Neuron (in vitro differentiated cells): Measurements from ENCODE around the gene OST4.
"Not testable (repeated sequence)": the region's sequence is repeated elsewhere in the genome, so short reads cannot be mapped to it uniquely, and the experiment has no call there.

Source experiments
- H2AFZ ChIP-seq: one replicate; pipeline ENCODE4 v1.6.1; 2013; ENCODE audit warnings: low read depth, mild to moderate bottlenecking, inconsistent platforms, low read length, moderate library complexity
- H3K27me3 ChIP-seq: one replicate; pipeline ENCODE4 v1.6.1; 2013; ENCODE audit warnings: low read length; ENCODE audit not compliant: insufficient read depth
- H3K36me3 ChIP-seq: one replicate; pipeline ENCODE4 v1.6.1; 2013; ENCODE audit warnings: low read length; ENCODE audit not compliant: insufficient read depth
- H3K4me1 ChIP-seq: one replicate; pipeline ENCODE4 v1.6.1; 2013; ENCODE audit warnings: low read length; ENCODE audit not compliant: insufficient read depth
- H3K4me3 ChIP-seq: 2 replicates; pipeline ENCODE4 v1.5.1; 2013; ENCODE audit warnings: mild to moderate bottlenecking, low read length, moderate library complexity
- H3K9me3 ChIP-seq: one replicate; pipeline ENCODE4 v1.6.1; 2013; ENCODE audit warnings: low read length

Gene OST4

DNA sequence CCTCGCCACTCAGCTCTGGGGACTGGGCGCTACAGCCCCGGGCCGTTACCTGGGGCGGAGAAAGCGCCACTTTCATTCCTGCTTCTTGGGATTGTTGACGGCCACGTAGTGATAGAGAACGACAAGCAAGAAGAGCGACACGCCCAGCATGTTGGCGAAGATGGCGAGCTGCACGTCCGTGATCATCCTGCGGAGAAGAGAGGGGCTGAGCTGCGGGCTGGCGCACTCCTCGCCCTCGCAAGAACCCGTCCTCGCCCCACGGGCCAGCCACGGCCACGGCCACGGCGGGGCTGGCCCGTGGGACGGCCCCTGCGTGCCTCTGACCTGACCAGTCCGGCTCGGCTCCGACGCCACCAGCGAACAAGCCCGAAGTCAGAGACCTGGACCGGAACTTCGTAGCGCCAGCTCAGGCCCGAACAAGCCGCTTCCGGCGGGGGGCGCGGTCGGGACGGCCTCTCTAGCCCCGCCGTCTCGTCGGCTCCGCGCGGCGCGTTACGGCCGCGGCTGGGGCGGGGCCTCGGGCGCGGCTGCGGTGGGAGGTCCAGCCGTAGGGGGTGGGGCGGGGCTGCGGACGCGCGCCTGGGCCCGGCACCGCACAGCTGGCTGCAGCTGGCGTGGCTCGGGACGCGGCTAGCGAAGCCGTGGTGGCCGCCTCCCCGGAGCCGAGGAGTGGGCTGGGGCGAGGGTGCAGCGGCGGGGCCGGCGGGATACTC is at the start of gene OST4:
Gene OST4, minus strand, starts transcription at position 378 of the 713 bp plus-strand sequence.
- Histone ChIP-seq H3K36me3 (peaks cover 36% of the 10 kb centered on the region), H3K4me1 (peaks cover 31% of the 10 kb centered on the region), H3K4me3 (peak within 1 kb of the TSS; percentile 92), H3K27me3 (no peaks in the 10 kb centered on the region), H3K9me3 (no peaks in the 10 kb centered on the region), H2AFZ (peak within 1 kb of the TSS; percentile 76)

DNA sequence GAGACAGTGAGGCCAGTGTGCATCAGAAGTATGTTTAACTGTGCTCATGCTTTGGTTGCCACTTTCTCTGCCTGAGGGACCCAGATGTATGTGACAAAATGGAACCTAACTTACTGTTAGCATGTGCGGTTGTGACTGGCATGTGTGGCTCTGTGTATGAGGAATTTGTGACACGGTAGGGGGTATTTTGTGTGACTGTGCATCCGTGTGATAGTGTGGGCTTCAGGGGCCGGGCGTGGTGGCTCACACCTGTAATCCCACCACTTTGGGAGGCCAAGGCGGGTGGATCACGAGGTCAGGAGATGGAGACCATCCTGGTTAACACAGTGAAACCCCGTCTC is 47.8 kb upstream of the OST4 start:
- not testable (repeated sequence) for H3K36me3 ChIP-seq, H3K4me1 ChIP-seq, H3K9me3 ChIP-seq, H2AFZ ChIP-seq
- Histone ChIP-seq H3K27me3 (peaks cover 68% of the 10 kb centered on the region), H3K4me3 (peak overlapping the region; percentile 6)

DNA sequence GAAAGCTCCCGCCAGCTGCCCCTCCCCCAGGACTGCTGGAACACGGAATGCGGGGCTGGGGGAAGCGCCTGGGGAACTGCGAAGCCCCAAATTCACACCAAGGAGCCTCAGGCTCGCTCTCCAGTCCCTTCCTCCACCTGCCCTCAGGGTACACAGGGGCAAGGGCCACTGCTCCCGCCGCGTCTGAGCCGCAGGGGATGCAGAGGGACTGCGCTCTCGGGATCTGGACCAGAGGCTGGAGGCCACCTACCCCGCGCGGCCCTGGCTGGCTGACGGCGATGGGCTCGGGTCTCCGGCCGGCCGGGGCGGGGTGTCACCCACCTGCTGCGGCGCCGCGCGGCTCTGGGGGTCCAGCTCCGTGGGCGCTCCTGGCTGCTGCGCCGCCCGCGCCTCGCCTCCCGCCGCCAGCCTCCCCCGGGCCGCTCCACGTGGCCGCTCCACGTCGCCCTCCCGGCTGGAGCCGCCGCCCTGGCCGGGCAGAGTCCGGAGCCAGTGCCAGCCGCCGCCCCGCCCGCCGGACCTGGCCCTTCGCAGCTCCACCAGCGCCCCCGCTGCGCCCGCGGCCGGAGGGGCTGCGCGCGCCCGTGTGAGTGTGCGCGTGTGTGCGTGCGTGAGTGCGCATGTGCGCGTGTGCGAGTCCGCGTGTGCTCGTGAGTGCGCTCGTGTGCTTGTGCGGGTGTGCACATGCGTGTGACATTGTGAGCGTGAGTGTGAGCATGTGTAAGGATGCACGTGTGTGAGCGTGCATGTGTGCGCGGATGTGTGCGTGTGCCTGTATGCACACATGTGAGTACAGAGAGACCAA is 47.3 kb upstream of the OST4 start, which contains the start of gene CGREF1:
Gene CGREF1, minus strand, starts transcription at position 604 of the 805 bp plus-strand sequence. CDS start 14,762 bp downstream, outside the sequence.
- Histone ChIP-seq H3K27me3 (peaks cover 65% of the 10 kb centered on the region), H3K36me3 (no peaks in the 10 kb centered on the region), H2AFZ (peak within 1 kb of the TSS; percentile 62), H3K4me1 (peaks cover 6% of the 10 kb centered on the region), H3K9me3 (no peaks in the 10 kb centered on the region), H3K4me3 (peak within 1 kb of the TSS; percentile 6)

DNA sequence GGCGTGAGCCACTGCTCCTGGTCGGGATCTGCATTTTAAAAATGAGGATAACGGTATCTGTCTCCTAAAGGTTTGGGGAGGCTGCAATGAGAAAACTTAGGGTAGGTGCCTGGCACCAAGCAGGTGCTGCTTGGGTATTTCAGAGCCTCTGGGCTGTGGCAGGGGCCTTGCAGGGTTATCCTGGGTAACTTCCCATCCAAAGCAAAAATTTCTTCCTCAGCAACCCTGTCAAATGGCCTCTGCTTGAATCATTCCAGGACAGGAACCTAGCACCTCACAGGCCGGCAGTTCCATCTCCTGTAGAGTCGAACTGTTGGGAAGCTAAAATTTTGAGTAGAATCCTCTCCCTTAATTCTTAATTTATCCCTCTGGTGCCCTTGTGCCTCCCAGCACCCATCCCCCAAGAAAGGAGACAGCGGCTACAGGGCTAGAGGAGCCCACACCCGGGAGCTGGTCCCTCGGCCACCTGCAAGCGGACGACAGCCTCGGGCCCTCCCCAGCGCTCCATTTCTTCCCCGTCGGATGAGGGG is 46.6 kb upstream of the OST4 start:
- H3K4me3 ChIP-seq = peak overlapping the region; percentile 6
- H3K4me1 ChIP-seq = peaks cover 6% of the 10 kb centered on the region
- H3K36me3 ChIP-seq = no peaks in the 10 kb centered on the region
- peak overlapping the region; percentile 62 for H2AFZ ChIP-seq
- no peaks in the 10 kb centered on the region for H3K9me3 ChIP-seq
- H3K27me3 ChIP-seq = peaks cover 66% of the 10 kb centered on the region

DNA sequence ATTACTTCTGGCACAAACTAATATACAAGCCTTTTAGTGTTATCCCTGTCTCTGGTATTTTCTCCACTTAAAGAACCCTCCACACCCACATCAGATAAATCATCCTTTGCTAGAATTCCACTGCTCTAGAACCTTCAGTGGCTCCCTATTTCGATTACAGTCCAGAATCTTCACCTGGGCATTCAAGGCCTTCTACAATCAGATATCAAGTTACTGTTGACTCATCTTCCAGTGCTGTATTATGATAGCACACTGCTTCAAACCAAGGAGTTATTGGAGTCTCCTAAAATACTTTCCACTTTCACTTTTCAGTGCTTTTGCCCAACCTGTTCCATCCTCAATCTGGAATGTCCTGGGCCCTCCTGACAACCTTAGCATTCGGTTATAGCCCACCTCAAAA is 44.1 kb upstream of the OST4 start:
- Histone ChIP-seq H3K4me1 (peaks cover 6% of the 10 kb centered on the region), H3K9me3 (no peaks in the 10 kb centered on the region), H3K36me3 (no peaks in the 10 kb centered on the region), H3K4me3 (no peak overlapping the region), H2AFZ (no peak overlapping the region), H3K27me3 (peaks cover 44% of the 10 kb centered on the region)

DNA sequence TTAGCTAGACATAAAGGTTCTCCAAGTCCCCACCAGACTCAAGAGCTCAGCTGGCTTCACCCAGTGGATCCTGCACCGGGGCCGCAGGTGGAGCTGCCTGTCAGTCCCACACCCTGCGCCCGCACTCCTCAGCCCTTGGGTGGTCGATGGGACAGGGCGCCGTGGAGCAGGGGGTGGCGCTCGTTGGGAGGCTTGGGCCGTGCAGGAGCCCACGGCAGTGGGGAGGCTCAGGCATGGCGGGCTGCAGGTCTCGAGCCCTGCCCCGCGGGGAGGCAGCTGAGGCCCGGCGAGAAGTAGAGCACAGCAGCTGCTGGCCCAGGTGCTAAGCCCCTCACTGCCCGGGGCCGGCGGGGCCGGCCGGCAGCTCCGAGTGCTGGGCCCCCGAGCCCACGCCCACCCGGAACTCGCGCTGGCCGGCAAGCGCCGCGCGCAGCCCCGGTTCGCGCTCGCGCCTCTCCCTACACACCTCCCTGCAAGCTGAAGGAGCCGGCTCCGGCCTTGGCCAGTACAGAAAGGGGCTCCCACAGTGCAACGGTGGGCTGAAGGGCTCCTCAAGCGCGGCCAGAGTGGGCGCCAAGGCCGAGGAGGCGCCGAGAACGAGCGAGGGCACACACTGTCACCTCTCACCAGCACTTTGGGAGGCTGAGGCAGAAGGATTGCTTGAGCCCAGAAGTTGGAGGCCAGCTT is 40.1 kb upstream of the OST4 start:
- not testable (repeated sequence) for H2AFZ ChIP-seq, H3K36me3 ChIP-seq, H3K9me3 ChIP-seq, H3K4me3 ChIP-seq, H3K4me1 ChIP-seq
- peaks cover 19% of the 10 kb centered on the region for H3K27me3 ChIP-seq

DNA sequence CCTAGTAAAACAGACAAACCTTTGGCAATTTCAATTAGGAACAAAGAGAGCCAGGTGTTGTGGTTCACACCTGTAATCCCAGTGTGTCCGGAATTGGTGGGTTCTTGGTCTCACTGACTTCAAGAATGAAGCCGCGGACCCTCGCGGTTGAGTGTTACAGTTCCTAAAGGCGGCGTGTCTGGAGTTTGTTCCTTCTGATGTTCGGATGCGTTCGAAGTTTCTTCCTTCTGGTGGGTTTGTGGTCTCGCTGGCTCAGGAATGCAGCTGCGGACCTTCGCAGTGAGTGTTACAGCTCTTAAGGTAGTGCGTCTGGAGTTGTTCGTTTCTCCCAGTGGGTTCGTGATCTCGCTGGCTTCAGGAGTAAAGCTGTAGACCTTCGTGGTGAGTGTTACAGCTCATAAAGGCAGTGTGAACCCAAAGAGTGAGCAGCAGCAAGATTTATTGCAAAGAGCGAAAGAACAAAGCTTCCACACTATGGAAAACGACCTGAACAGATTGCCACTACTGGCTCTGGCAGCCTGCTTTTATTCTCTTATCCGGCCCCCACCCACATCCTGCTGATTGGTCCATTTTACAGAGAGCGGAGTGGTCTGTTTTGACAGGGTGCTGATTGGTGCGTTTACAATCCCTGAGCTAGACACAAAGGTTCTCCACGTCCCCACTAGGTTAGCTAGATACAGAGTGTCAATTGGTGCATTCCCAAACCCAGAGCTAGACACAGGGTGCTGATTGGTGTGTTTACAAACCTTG is 39.3 kb upstream of the OST4 start:
- H3K27me3 ChIP-seq = peaks cover 19% of the 10 kb centered on the region
- not testable (repeated sequence) for H3K9me3 ChIP-seq, H3K4me3 ChIP-seq, H3K4me1 ChIP-seq, H2AFZ ChIP-seq, H3K36me3 ChIP-seq

DNA sequence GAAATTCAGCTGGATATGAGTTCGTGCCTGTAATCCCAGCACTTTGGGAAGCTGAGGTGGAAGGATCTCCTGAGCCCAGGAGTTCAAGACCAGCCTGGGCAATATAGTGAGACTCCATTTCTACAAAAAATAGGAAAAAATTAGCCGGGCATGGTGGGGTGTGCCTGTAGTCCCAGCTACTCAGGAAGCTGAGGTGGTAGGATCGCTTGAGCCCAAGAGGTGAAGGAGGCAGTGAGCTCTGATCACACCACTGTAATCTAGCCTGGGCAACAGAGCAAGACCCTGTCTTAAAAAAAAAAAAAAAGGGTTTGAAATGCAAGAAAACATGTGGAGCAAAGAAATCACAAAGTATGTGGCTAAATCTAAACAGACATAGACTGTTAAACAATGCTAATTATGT is 37.6 kb upstream of the OST4 start:
- Histone ChIP-seq H3K36me3 (no peaks in the 10 kb centered on the region), H3K27me3 (peaks cover 15% of the 10 kb centered on the region), H2AFZ (no peak overlapping the region), H3K4me1 (no peaks in the 10 kb centered on the region), H3K4me3 (no peak overlapping the region), H3K9me3 (no peaks in the 10 kb centered on the region)

DNA sequence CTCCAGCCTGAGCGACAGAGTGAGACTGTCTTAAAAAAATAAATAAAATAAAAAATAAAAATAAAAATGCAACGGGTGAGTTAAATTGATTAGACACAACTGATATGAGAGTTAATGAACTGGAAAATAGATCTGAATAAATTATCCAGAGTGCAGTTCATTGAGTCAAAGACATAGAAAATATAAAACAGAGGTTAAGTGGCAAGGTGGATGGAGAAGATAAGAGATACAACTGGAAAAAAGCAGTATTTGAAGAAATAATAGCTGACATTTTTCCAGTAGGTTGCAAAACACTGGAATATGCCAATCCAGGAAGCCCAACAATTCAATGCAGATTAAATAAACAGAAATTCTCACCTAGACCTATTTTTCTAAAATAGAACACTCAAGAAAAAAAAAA is 36.8 kb upstream of the OST4 start:
- H3K27me3 ChIP-seq = peaks cover 14% of the 10 kb centered on the region
- H2AFZ ChIP-seq = no peak overlapping the region
- H3K9me3 ChIP-seq = no peaks in the 10 kb centered on the region
- no peak overlapping the region for H3K4me3 ChIP-seq
- H3K36me3 ChIP-seq = no peaks in the 10 kb centered on the region
- no peaks in the 10 kb centered on the region for H3K4me1 ChIP-seq

DNA sequence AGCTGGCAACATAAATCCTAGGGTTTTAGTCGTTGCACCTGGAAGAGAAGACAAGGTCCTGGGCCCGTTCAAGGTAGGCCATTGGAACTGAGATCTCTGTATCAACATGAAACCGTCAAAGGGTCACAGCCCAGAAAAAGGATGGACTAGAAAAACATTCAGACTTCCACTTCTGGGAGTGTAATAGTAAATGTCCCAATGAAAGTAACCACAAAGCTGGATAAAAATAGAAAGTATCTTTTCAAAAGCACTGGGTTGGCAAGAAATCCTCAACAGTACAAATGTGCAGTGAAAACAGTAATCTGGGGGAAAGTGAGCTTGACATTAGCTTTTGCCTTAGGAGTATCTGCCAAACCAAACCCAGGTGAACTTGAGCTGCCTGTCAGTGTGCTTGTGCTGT is 34.5 kb upstream of the OST4 start:
- no peaks in the 10 kb centered on the region for H3K36me3 ChIP-seq
- H2AFZ ChIP-seq = no peak overlapping the region
- H3K4me3 ChIP-seq = no peak overlapping the region
- no peaks in the 10 kb centered on the region for H3K4me1 ChIP-seq
- H3K9me3 ChIP-seq = no peaks in the 10 kb centered on the region
- H3K27me3 ChIP-seq = peaks cover 10% of the 10 kb centered on the region

DNA sequence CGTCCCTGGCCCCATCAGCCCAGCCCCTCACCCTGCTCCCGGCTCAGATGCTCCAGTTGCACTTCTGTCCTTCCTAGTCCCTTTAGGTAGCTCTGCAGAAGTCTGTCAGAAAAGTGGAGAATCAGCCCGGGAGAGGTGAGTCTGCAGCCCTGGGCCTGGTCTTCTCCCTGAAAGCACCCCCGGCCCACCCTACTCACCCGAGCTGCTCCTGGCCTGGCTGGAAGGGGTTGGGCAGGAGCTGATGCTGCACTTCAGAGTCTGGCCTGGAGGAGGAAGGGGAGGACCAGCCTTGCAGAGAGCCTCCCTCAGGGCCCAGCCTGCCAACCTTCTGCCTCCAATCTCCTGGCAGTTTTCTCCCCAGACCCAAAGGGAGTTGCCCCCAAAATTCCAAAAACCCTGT is 30.9 kb upstream of the OST4 start:
- no peaks in the 10 kb centered on the region for H3K4me1 ChIP-seq
- H3K27me3 ChIP-seq = peaks cover 10% of the 10 kb centered on the region
- no peaks in the 10 kb centered on the region for H3K9me3 ChIP-seq
- no peak overlapping the region for H3K4me3 ChIP-seq
- H2AFZ ChIP-seq = no peak overlapping the region
- H3K36me3 ChIP-seq = no peaks in the 10 kb centered on the region

DNA sequence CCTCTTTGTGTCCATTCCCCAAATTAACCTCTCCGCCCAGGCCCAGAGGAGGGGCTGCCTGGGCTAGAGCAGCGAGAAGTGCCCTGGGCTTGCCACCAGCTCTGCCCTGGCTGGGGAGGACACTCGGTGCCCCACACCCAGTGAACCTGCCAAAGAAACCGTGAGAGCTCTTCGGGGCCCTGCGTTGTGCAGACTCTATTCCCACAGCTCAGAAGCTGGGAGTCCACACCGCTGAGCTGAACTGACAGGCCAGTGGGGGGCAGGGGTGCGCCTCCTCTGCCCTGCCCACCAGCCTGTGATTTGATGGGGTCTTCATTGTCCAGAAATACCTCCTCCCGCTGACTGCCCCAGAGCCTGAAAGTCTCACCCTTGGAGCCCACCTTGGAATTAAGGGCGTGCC is 28.6 kb upstream of the OST4 start:
- Histone ChIP-seq H2AFZ (no peak overlapping the region), H3K9me3 (no peaks in the 10 kb centered on the region), H3K4me3 (no peak overlapping the region), H3K27me3 (peaks cover 8% of the 10 kb centered on the region), H3K4me1 (no peaks in the 10 kb centered on the region), H3K36me3 (no peaks in the 10 kb centered on the region)
